ENCODE measurements around the gene CUZD1.

CUZD1 gene

DNA sequence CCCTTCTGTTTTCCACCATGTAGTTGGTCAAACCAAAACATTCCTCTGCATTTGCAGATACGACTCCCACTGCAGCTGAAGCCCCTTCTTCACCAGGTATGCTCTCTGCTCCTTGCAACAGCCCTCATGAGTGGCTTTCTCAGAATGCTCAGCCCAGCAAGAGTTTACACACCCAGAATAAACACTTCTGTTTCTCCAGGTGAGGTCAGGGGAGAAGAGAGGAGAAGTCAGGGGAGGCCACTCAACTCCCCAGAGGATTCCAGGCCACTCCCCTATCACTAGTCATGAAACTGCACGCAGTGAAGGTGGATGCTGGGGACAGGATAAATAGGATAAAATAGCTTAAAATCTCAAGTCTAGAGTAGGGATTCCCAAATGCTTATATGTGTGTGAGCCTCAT is 31.2 kb downstream of the CUZD1 start:
- no peak for DNase-seq

- DNase-seq, result no peak
These were observed 32.9 kb downstream of the CUZD1 start for GRCh38 chr10:122812751-122813150.

- no peak for DNase-seq
These were observed 43.4 kb downstream of the CUZD1 start for GRCh38 chr10:122802282-122802681.

- no peak for DNase-seq
These were observed 46.9 kb downstream of the CUZD1 start for GRCh38 chr10:122798704-122799231.

DNA sequence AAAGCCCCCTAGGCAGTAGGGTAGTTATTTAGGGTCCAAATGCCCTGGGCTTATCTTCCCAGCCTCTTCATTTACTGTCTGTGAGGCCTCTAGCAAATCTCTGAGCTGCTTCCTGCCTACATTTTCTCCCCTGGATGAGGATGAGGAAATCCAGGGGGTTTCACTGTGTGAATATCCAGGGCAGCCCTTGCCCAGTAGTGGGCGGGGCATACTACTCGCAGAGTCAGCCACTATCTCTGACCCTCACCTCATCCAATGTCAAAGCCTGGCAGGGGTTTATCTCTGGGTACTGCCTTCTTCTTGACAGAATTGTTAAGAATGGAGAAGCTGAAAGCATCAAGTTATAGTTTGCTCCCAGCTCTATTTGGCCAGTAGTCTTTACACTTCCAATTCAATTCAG is 48.9 kb downstream of the CUZD1 start:
- DNase-seq, result no peak

- DNase-seq, result no peak
These were observed 49.7 kb downstream of the CUZD1 start for GRCh38 chr10:122795924-122796323.

- DNase-seq, result no peak
These were observed 59.4 kb downstream of the CUZD1 start for GRCh38 chr10:122786269-122786668.

- no peak for DNase-seq
These were observed 62.7 kb downstream of the CUZD1 start for GRCh38 chr10:122782911-122783310.
